Measurements from ENCODE around the gene EVA1C. TPM values are rescaled to one million over a fixed set of nuclear protein-coding genes. Genes with fewer than 3 reads are reported as not detected.

The EVA1C gene
- total and polyA plus RNA-seq, 2 donors (not counting 3 experiments of a cell fraction or from before 2014, with no cell fraction given): 22.8 to 38.6 TPM

- Histone ChIP-seq H4K20me1 (replicated peaks; ENCODE audit: control insufficient read depth, extremely low read depth, insufficient read depth, low read length) (no peaks in the 10 kb centered on the region), H3K36me3 (ENCODE audit: control insufficient read depth in 2 of 2, extremely low read depth in 1 of 2, insufficient read depth in 2 of 2, low read length in 2 of 2) (peaks cover 13 to 29% of the 10 kb centered on the region in 2 experiments), H2AFZ (ENCODE audit: low read depth, low read length) (no peak overlapping the region), H3K4me3 (replicated peaks in 1 of 3; ENCODE audit: insufficient read depth in 1 of 3, low read depth in 1 of 3, low read length in 3 of 3) (no peak overlapping the region), H3K27ac (ENCODE audit: insufficient read depth, low read depth, low read length) (no peak overlapping the region), H3K9ac (replicated peaks; ENCODE audit: extremely low read depth, insufficient read depth, low read length) (no peak overlapping the region), H3K4me2 (ENCODE audit: insufficient read depth, low read length) (no peak overlapping the region), H3K4me1 (ENCODE audit: control insufficient read depth, extremely low read depth, insufficient read depth, low read length) (no peaks in the 10 kb centered on the region), H3K27me3 (ENCODE audit: control insufficient read depth in 2 of 2, insufficient read depth in 2 of 2, low read length in 2 of 2) (no peaks in the 10 kb centered on the region), H3K9me3 (replicated peaks; ENCODE audit: control insufficient read depth, insufficient read depth, low read length) (no peaks in the 10 kb centered on the region), H3K79me2 (ENCODE audit: control insufficient read depth, insufficient read depth, low read length) (no peaks in the 10 kb centered on the region), H3K9me1 (replicated peaks; ENCODE audit: control insufficient read depth, extremely low read depth, insufficient read depth, low read length) (no peaks in the 10 kb centered on the region)
- no TSS peak for BruUV-seq (replicated peaks)
- CTCF ChIA-PET: interaction anchor here (1.4 to 2.2 kb wide), 3 partner anchors 8 to 237 kb away, joined by 5 to 7 read pairs (median 5); no protein-coding TSS in a partner anchor
- dilution Hi-C loops (cut with MboI; ENCODE audit: extremely low pct_ligation_motif_present, low sequenced_read_pairs): no loop called here
- POLR2A ChIA-PET: no interaction called here
- TF ChIP-seq FOS (IDR thresholded peaks at IDR 0.05; ENCODE audit: borderline replicate concordance, insufficient read depth, low read length): no peak
- no peak for TF ChIP-seq POLR2A (IDR thresholded peaks at IDR 0.05; ENCODE audit: low read depth, low read length)
- no peak for TF ChIP-seq MAX (IDR thresholded peaks at IDR 0.05; ENCODE audit: insufficient read depth, insufficient read length)
- TF ChIP-seq GATA2 (IDR thresholded peaks at IDR 0.05; ENCODE audit: insufficient read depth, insufficient read length, low read depth, low read length): no peak
- no peak for TF ChIP-seq JUN (IDR thresholded peaks at IDR 0.05; ENCODE audit: borderline replicate concordance, insufficient read depth, insufficient read length, low read depth)
- FAIRE-seq: no peak
- intact Hi-C loops (cut with micrococcal nuclease): no loop called here
- DNase-seq (ENCODE audit: low read depth, low spot score): no peak
Measured at GRCh38 chr21:32364387-32364786, 48.1 kb upstream of the EVA1C start.

- Histone ChIP-seq H3K9ac (replicated peaks; ENCODE audit: extremely low read depth, insufficient read depth, low read length) (no peak overlapping the region), H3K4me1 (ENCODE audit: control insufficient read depth, extremely low read depth, insufficient read depth, low read length) (no peaks in the 10 kb centered on the region), H3K4me3 (replicated peaks in 1 of 3; ENCODE audit: insufficient read depth in 1 of 3, low read depth in 1 of 3, low read length in 3 of 3) (no peak overlapping the region), H3K27ac (ENCODE audit: insufficient read depth, low read depth, low read length) (no peak overlapping the region), H2AFZ (ENCODE audit: low read depth, low read length) (no peak overlapping the region), H3K79me2 (ENCODE audit: control insufficient read depth, insufficient read depth, low read length) (no peaks in the 10 kb centered on the region), H3K27me3 (ENCODE audit: control insufficient read depth in 2 of 2, insufficient read depth in 2 of 2, low read length in 2 of 2) (no peaks in the 10 kb centered on the region), H3K9me1 (replicated peaks; ENCODE audit: control insufficient read depth, extremely low read depth, insufficient read depth, low read length) (no peaks in the 10 kb centered on the region), H3K36me3 (ENCODE audit: control insufficient read depth in 2 of 2, extremely low read depth in 1 of 2, insufficient read depth in 2 of 2, low read length in 2 of 2) (peaks cover 10 to 29% of the 10 kb centered on the region in 2 experiments), H3K4me2 (ENCODE audit: insufficient read depth, low read length) (no peak overlapping the region), H3K9me3 (replicated peaks; ENCODE audit: control insufficient read depth, insufficient read depth, low read length) (no peaks in the 10 kb centered on the region), H4K20me1 (replicated peaks; ENCODE audit: control insufficient read depth, extremely low read depth, insufficient read depth, low read length) (no peaks in the 10 kb centered on the region)
- no peak for FAIRE-seq
- BruUV-seq (replicated peaks): no TSS peak
- dilution Hi-C loops (cut with MboI; ENCODE audit: extremely low pct_ligation_motif_present, low sequenced_read_pairs): no loop called here
- intact Hi-C loops (cut with micrococcal nuclease): no loop called here
- no peak for TF ChIP-seq MAX (IDR thresholded peaks at IDR 0.05; ENCODE audit: insufficient read depth, insufficient read length)
- no peak for TF ChIP-seq JUN (IDR thresholded peaks at IDR 0.05; ENCODE audit: borderline replicate concordance, insufficient read depth, insufficient read length, low read depth)
- TF ChIP-seq MYC (IDR thresholded peaks at IDR 0.05; ENCODE audit: low read depth, low read length): no peak
- TF ChIP-seq POLR2AphosphoS5 (IDR thresholded peaks at IDR 0.05; ENCODE audit: insufficient read depth, low read depth, low read length): no peak
- ChIA-PET CTCF (interaction anchor here (1.9 to 2.2 kb wide), 2 partner anchors 7 to 236 kb away, joined by 5 to 7 read pairs; no protein-coding TSS in a partner anchor), POLR2A (no interaction called here)
- DNase-seq (ENCODE audit: low read depth, low spot score): no peak
Measured at GRCh38 chr21:32364796-32365195, 47.7 kb upstream of the EVA1C start.

Data from endothelial cell of umbilical vein (primary cell).